ENCODE data around the gene PINLYP. TPM values are rescaled to one million over a fixed set of nuclear protein-coding genes. Genes with fewer than 3 reads are reported as not detected.
"Not testable (repeated sequence)": the region's sequence is repeated elsewhere in the genome, so short reads cannot be mapped to it uniquely, and the experiment has no call there.

PINLYP gene
- total and polyA plus RNA-seq, 12 donors = 0.28 to 5.2 (median 1.4) TPM

DNA sequence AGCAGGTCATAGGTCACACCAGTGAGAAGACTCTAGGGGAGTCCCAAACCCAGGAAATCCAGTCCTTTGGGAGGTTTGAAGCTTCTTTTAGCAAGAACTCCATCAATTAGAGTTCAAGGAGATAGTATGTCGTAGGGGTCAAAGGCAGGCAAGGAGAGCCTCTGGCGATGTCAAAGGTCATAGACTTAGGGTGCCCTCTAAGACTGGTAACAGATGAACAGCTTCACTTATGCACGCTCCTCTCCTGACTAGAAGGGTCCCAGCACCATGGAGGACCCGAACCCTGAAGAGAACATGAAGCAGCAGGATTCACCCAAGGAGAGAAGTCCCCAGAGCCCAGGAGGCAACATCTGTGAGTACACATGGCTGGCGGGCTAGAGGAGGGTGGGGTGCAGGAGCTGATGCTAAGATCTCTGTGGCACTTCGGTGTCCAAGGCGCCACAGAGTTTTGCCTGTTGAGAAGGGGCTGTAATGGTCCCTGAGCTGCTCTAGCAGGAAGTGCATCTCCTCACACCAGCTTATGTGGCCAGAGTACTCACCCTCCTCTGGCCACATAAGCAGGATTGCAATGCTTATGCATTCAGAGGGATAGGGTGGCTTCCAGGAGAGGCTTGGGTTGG, 21.4 kb downstream of the PINLYP start:
- no peaks in the 10 kb centered on the region for H3K9me3 ChIP-seq
- peaks cover 16 to 53% (median 39%) of the 10 kb centered on the region in 9 donors for H3K4me1 ChIP-seq
- intact Hi-C loops (cut with DNase I) = loop anchor here in 5 of 10 donors (1.0 to 10.0 kb wide), 5 partner anchors 22 to 65 kb away; partner anchors contain the start of genes PINLYP (in 4 of the 5), XRCC1 (in 4 of the 5), ZNF575 (in 4 of the 5) and ZNF428 (in 2 of the 5)
- WGBS, 2 donors = 16 to 22% methylated on average over 7 of the region's 7 CpGs
- H3K27ac ChIP-seq = peak overlapping the region in 9 of 10 donors; percentile 94 to 99 (median 97)
- TF ChIP-seq, protein P1, sequence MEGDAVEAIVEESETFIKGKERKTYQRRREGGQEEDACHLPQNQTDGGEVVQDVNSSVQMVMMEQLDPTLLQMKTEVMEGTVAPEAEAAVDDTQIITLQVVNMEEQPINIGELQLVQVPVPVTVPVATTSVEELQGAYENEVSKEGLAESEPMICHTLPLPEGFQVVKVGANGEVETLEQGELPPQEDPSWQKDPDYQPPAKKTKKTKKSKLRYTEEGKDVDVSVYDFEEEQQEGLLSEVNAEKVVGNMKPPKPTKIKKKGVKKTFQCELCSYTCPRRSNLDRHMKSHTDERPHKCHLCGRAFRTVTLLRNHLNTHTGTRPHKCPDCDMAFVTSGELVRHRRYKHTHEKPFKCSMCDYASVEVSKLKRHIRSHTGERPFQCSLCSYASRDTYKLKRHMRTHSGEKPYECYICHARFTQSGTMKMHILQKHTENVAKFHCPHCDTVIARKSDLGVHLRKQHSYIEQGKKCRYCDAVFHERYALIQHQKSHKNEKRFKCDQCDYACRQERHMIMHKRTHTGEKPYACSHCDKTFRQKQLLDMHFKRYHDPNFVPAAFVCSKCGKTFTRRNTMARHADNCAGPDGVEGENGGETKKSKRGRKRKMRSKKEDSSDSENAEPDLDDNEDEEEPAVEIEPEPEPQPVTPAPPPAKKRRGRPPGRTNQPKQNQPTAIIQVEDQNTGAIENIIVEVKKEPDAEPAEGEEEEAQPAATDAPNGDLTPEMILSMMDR (IDR thresholded peaks at IDR 0.05) = peak in 1 of 9 donors; percentile 6
- H3K4me3 ChIP-seq = peak overlapping the region; percentile 51 to 77 (median 72)
- DNase-seq = no peak
- H3K36me3 ChIP-seq = peaks cover 6 to 71% (median 23%) of the 10 kb centered on the region in 9 donors
- ATAC-seq = no peak
- H3K27me3 ChIP-seq = no peaks in the 10 kb centered on the region

GRCh38 chr19:43597876-43598275, 22.3 kb downstream of the PINLYP start:
- no peak for ATAC-seq
- Histone ChIP-seq H3K4me3 (peak overlapping the region in 1 of 10 donors; percentile 74), H3K27ac (peak overlapping the region in 2 of 10 donors; percentile 99), H3K27me3 (no peaks in the 10 kb centered on the region), H3K4me1 (peaks cover 16 to 53% (median 39%) of the 10 kb centered on the region in 9 donors), H3K9me3 (no peaks in the 10 kb centered on the region), H3K36me3 (peaks cover under 1 to 71% (median 13%) of the 10 kb centered on the region in 9 donors)
- no peak for DNase-seq
- TF ChIP-seq, protein P1 (IDR thresholded peaks at IDR 0.05) = no peak
- WGBS, 2 donors = 45 to 51% methylated on average over 5 of the region's 5 CpGs
- intact Hi-C loops (cut with DNase I) = loop anchor here in 5 of 10 donors (2.0 to 10.0 kb wide), 4 partner anchors 21 to 66 kb away; partner anchors contain the start of genes ZNF575 (in 4 of the 5) and ZNF428 (in 2 of the 5)

- no peak for ATAC-seq
- no peak for DNase-seq
- WGBS, 2 donors = 93 to 94% methylated on average over 19 of the region's 19 CpGs
- H3K4me1 ChIP-seq = peaks cover 16 to 48% (median 34%) of the 10 kb centered on the region in 9 donors
- H3K27ac ChIP-seq = no peak overlapping the region
- intact Hi-C loops (cut with DNase I) = loop anchor here in 5 of 10 donors (5.0 to 10.0 kb wide), 3 partner anchors 61 to 66 kb away; partner anchors contain the start of gene ZNF575 (in 4 of the 5)
- H3K36me3 ChIP-seq = peaks cover 0 to 65% (median 6%) of the 10 kb centered on the region in 9 donors
- no peak overlapping the region for H3K4me3 ChIP-seq
- no peaks in the 10 kb centered on the region for H3K9me3 ChIP-seq
- TF ChIP-seq, protein P1 (IDR thresholded peaks at IDR 0.05) = no peak
- no peaks in the 10 kb centered on the region for H3K27me3 ChIP-seq
Measured at GRCh38 chr19:43598445-43599240, 23.0 kb downstream of the PINLYP start.

GRCh38 chr19:43599635-43600295, 24.2 kb downstream of the PINLYP start:
- ATAC-seq = no peak
- H3K27me3 ChIP-seq = no peaks in the 10 kb centered on the region
- intact Hi-C loops (cut with DNase I) = loop anchor here in 5 of 10 donors (5.0 to 10.0 kb wide), 3 partner anchors 62 to 67 kb away; partner anchors contain the start of gene ZNF575 (in 4 of the 5)
- WGBS, 2 donors = 88% methylated on average over 4 of the region's 4 CpGs
- no peak overlapping the region for H3K4me3 ChIP-seq
- TF ChIP-seq, protein P1 (IDR thresholded peaks at IDR 0.05) = no peak
- H3K36me3 ChIP-seq = peaks cover 0 to 55% (median 6%) of the 10 kb centered on the region in 9 donors
- no peak overlapping the region for H3K27ac ChIP-seq
- peaks cover 12 to 37% (median 23%) of the 10 kb centered on the region in 9 donors for H3K4me1 ChIP-seq
- DNase-seq = no peak
- H3K9me3 ChIP-seq = no peaks in the 10 kb centered on the region

DNA sequence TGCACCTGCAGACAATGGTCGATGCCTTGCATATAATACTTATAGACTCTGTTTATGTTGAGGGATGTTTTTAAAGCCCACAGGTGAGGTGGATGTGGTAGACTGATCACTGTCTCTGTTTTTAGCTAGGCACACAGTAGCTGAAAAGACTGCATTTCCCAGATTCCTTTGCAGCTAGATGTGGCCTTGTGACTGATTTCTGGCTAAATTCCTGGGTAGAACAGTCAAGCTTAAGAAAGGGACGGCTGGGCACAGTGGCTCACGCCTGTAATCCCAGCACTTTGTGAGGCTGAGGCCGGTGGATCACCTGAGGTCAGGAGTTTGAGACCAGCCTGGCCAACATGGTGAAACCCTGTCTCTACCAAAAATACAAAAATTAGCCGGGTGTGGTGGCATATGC, 24.7 kb downstream of the PINLYP start:
- H3K4me3 ChIP-seq; H3K9me3 ChIP-seq; DNase-seq; H3K27me3 ChIP-seq; ATAC-seq; H3K27ac ChIP-seq; intact Hi-C loops (cut with DNase I): not testable (repeated sequence)
- Histone ChIP-seq H3K4me1 (peaks cover 9 to 31% (median 17%) of the 10 kb centered on the region in 9 donors), H3K36me3 (peaks cover 0 to 55% (median 6%) of the 10 kb centered on the region in 9 donors)
- WGBS, 2 donors = 74 to 82% methylated on average over 5 of the region's 5 CpGs

Measured in heart right ventricle (tissue), 16 donors.